ENCODE measurements around the gene MTA3. TPM values are rescaled to one million over a fixed set of nuclear protein-coding genes. Genes with fewer than 3 reads are reported as not detected.

MTA3 gene
- total RNA-seq, 1 donor from 2014 or later = 25.8 TPM

GRCh38 chr2:42663106-42663780 lies 94.8 kb downstream of the MTA3 start:
- Histone ChIP-seq H3K36me3 (ENCODE audit: control insufficient read depth, insufficient read depth, low read length) (no peaks in the 10 kb centered on the region), H3K4me3 (ENCODE audit: low read depth, low read length) (no peak overlapping the region), H3K27me3 (ENCODE audit: control insufficient read depth, insufficient read depth, low read length) (no peaks in the 10 kb centered on the region)
- DNase-seq (ENCODE audit: low read depth) = peak; percentile 41
- peak; percentile 99 for TF ChIP-seq CTCF (IDR thresholded peaks at IDR 0.05; ENCODE audit: insufficient read depth, low read length, poor library complexity, severe bottlenecking)

DNA sequence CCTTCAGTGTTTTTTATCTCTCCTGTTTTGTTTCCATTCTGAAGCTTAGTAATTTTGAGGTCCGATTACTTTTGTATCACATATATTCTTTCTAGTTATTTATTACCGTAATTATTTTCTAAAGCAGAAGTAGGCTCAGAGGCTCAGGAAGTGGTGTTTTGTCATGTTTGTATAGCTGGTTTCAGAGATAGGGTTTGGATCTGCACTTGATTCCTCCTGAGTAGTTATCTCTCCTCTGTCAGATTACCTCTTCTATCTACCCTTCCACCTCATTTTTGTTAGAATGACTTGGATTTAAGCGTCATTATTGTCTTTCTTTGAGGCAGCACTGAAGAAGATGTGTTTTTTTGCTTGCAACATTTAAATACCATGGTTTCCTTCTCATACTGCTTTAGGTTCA lies 95.4 kb downstream of the MTA3 start:
- H3K36me3 ChIP-seq (ENCODE audit: control insufficient read depth, insufficient read depth, low read length) = no peaks in the 10 kb centered on the region
- TF ChIP-seq CTCF (IDR thresholded peaks at IDR 0.05; ENCODE audit: insufficient read depth, low read length, poor library complexity, severe bottlenecking) = no peak
- DNase-seq (ENCODE audit: low read depth) = no peak

GRCh38 chr2:42673989-42674579 lies 105.7 kb downstream of the MTA3 start:
- H3K4me3 ChIP-seq (ENCODE audit: low read depth, low read length) = no peak overlapping the region
- H3K36me3 ChIP-seq (ENCODE audit: control insufficient read depth, insufficient read depth, low read length) = no peaks in the 10 kb centered on the region
- no peaks in the 10 kb centered on the region for H3K27me3 ChIP-seq (ENCODE audit: control insufficient read depth, insufficient read depth, low read length)
- no peak for TF ChIP-seq CTCF (IDR thresholded peaks at IDR 0.05; ENCODE audit: insufficient read depth, low read length, poor library complexity, severe bottlenecking)
- no peak for DNase-seq (ENCODE audit: low read depth)

More for the DNA sequence above, 95.4 kb downstream of the MTA3 start:
- H3K27me3 ChIP-seq (ENCODE audit: control insufficient read depth, insufficient read depth, low read length) = no peaks in the 10 kb centered on the region
- H3K4me3 ChIP-seq (ENCODE audit: low read depth, low read length) = no peak overlapping the region

GRCh38 chr2:42675815-42676214 lies 107.4 kb downstream of the MTA3 start:
- no peaks in the 10 kb centered on the region for H3K27me3 ChIP-seq (ENCODE audit: control insufficient read depth, insufficient read depth, low read length)
- H3K36me3 ChIP-seq (ENCODE audit: control insufficient read depth, insufficient read depth, low read length) = no peaks in the 10 kb centered on the region
- DNase-seq (ENCODE audit: low read depth) = no peak
- no peak for TF ChIP-seq CTCF (IDR thresholded peaks at IDR 0.05; ENCODE audit: insufficient read depth, low read length, poor library complexity, severe bottlenecking)
- H3K4me3 ChIP-seq (ENCODE audit: low read depth, low read length) = no peak overlapping the region

- Histone ChIP-seq H3K27me3 (ENCODE audit: control insufficient read depth, insufficient read depth, low read length) (no peaks in the 10 kb centered on the region), H3K4me3 (ENCODE audit: low read depth, low read length) (no peak overlapping the region), H3K36me3 (ENCODE audit: control insufficient read depth, insufficient read depth, low read length) (no peaks in the 10 kb centered on the region)
- no peak for TF ChIP-seq CTCF (IDR thresholded peaks at IDR 0.05; ENCODE audit: insufficient read depth, low read length, poor library complexity, severe bottlenecking)
- no peak for DNase-seq (ENCODE audit: low read depth)
Measured at GRCh38 chr2:42685303-42685702, 116.9 kb downstream of the MTA3 start.

Data from kidney epithelial cell (primary cell).